ENCODE measurements around the gene MFSD12. TPM values are rescaled to one million over a fixed set of nuclear protein-coding genes. Genes with fewer than 3 reads are reported as not detected.

Gene MFSD12
- total RNA-seq, 1 experiment from 2014 or later = 131 TPM

- ChIA-PET CTCF (no interaction called here), POLR2A (interaction anchor here (0.9 kb wide), 1 partner anchor 1097 kb away, joined by 3 read pairs; no protein-coding TSS in a partner anchor), RAD21 (ENCODE audit: low non-redundant PET in 1 of 2, low total read pairs in 2 of 2, uncharacterized antibody in 2 of 2, unreplicated experiment in 2 of 2) (no interaction called here)
- Histone ChIP-seq H2AFZ (ENCODE audit: low read depth, low read length, poor library complexity, severe bottlenecking) (no peak overlapping the region), H4K20me1 (ENCODE audit: insufficient read depth) (peaks cover 5% of the 10 kb centered on the region; the same call in 1 of the 2 replicates), H3K9me2 (ENCODE audit: insufficient read depth) (no peaks in the 10 kb centered on the region), H3K4me2 (ENCODE audit: low read length) (no peak overlapping the region), H3K79me2 (ENCODE audit: insufficient read depth, low read length) (peaks cover 12% of the 10 kb centered on the region; the same call in 1 of the 2 replicates), H3K9ac (ENCODE audit: low read length) (no peak overlapping the region), H3K4me1 (ENCODE audit: control insufficient read depth in 1 of 2, insufficient read depth in 2 of 2, low read length in 2 of 2) (peaks cover 3 to 18% of the 10 kb centered on the region in 2 experiments; a peak in 3 of 4 replicates), H3K4me3 (replicated peaks in 1 of 2; ENCODE audit: low read depth in 1 of 2, low read length in 2 of 2) (no peak overlapping the region), H3K36me3 (ENCODE audit: control insufficient read depth in 1 of 2, insufficient read depth in 2 of 2, low read length in 2 of 2) (peaks cover 11 to 17% of the 10 kb centered on the region in 2 experiments), H3K27ac (ENCODE audit: low read depth, low read length) (no peak overlapping the region; the same call in 1 of the 2 replicates), H3K9me3 (ENCODE audit: control insufficient read depth in 1 of 2, insufficient read depth in 1 of 2, low read depth in 1 of 2, low read length in 2 of 2) (no peaks in the 10 kb centered on the region), H3K27me3 (ENCODE audit: insufficient read depth, low read length) (no peaks in the 10 kb centered on the region)
- no TSS peak for BruUV-seq (replicated peaks)
- intact Hi-C loops (cut with micrococcal nuclease) = no loop called here
- no peak for TF ChIP-seq ATF3 (IDR thresholded peaks at IDR 0.05)
- TF ChIP-seq POLR2AphosphoS5 (IDR thresholded peaks at IDR 0.05; ENCODE audit: low read depth, low read length) = no peak
- TF ChIP-seq CEBPB (IDR thresholded peaks at IDR 0.05; ENCODE audit: low read depth) = no peak
- no peak for TF ChIP-seq EGR1 (IDR thresholded peaks at IDR 0.05; ENCODE audit: low read depth)
- TF ChIP-seq YY1 (IDR thresholded peaks at IDR 0.05; ENCODE audit: extremely low read depth, insufficient replicate concordance, low read depth, low read length) = no peak
- TF ChIP-seq CTCF (IDR thresholded peaks at IDR 0.05 in 2 of 3, conservative IDR thresholded peaks at IDR 0.05 in 1 of 3; ENCODE audit: borderline replicate concordance in 1 of 3, insufficient read depth in 1 of 3, low read depth in 2 of 3, low read length in 2 of 3) = no peak
- TF ChIP-seq MAX (IDR thresholded peaks at IDR 0.05) = no peak
- no peak for TF ChIP-seq SRF (IDR thresholded peaks at IDR 0.05; ENCODE audit: low read depth)
- no peak for TF ChIP-seq EZH2 (IDR thresholded peaks at IDR 0.05)
- TF ChIP-seq ZNF274 (IDR thresholded peaks at IDR 0.05; ENCODE audit: low read depth, low read length) = no peak
- no peak for TF ChIP-seq ZFX (IDR thresholded peaks at IDR 0.05)
- no peak for DNase-seq (ENCODE audit: low read depth, low spot score)
- no peak for ATAC-seq
Observed at GRCh38 chr19:3544058-3544376, 13.4 kb downstream of the MFSD12 start.
